Posterior vena cava (tissue), 2 donors: ENCODE data around the gene SEC11C. TPM values are rescaled to one million over a fixed set of nuclear protein-coding genes. Genes with fewer than 3 reads are reported as not detected.
A peak's percentile ranks its signal among the peaks of the same experiment; 100 is the strongest.

Source experiments
- DNase-seq: peaks from one replicate; pipeline ENCODE4 v3.0.0-alpha.2; 2020; ENCODE audit warnings: low spot score
- intact Hi-C, 2 donors: fragments of 100-400 bp; cut with DNase I; formaldehyde crosslinking; loops; one replicate each; pipeline versions ENCODE4 v1.14.1 to v1.14.2; 2022 to 2023
- long read RNA-seq, 2 donors: library from polyadenylated mRNA; unstranded; transcript quantifications; one replicate each; pipeline ENCODE4 v2.0.0, GENCODE V29; 2020 to 2021
- total RNA-seq, 2 donors: library from RNA; stranded (reverse); fragmentation: NEBNext Ultra II Directional; extraction: Animal tissue kit (Norgen Biotek cat#: 25700); gene quantifications; one replicate each; pipeline ENCODE4 v1.2.1, GENCODE V29; 2021
- donor health status: DM: yes; HTN: yes; CAD: no.
- donor health status: DM: yes; HTN: yes; CAD: no.

The SEC11C gene
- 10 to 100 TPM; 32.0 to 35.2 TPM for total RNA-seq
- long read RNA-seq, donor 1, transcript SEC11C-204 (6 exons, 1,202 nt), result major isoform, 7 of 11 reads
- long read RNA-seq, donor 1, partial matches to known transcripts, result 0 of 11 reads
- long read RNA-seq, donor 1, other reads (novel, unspliced or antisense), result 1 of 11 reads
- long read RNA-seq, donor 2, transcript SEC11C-204 (6 exons, 1,202 nt), result major isoform, 17 of 19 reads
- long read RNA-seq, donor 2, partial matches to known transcripts, result 0 of 19 reads
- long read RNA-seq, donor 2, other reads (novel, unspliced or antisense), result 1 of 19 reads

- intact Hi-C loops, result no loop called here
- DNase-seq, result peak; percentile 98
Measured at GRCh38 chr18:59139615-59140301, at the start of gene SEC11C. Gene SEC11C, plus strand, starts transcription at chr18:59139884. Its CDS starts 65 bp downstream, at chr18:59139949.

GRCh38 chr18:59090966-59091603 is 48.6 kb upstream of the SEC11C start:
- intact Hi-C loops, result no loop called here
- no peak for DNase-seq

GRCh38 chr18:59093668-59094067 is 46.0 kb upstream of the SEC11C start:
- intact Hi-C loops, result no loop called here
- no peak for DNase-seq

GRCh38 chr18:59094569-59094968 is 45.1 kb upstream of the SEC11C start:
- no peak for DNase-seq
- intact Hi-C loops, result no loop called here

- DNase-seq, result no peak
- intact Hi-C loops, result no loop called here
Measured at GRCh38 chr18:59096098-59096789, 43.4 kb upstream of the SEC11C start.

- intact Hi-C loops, result no loop called here
- DNase-seq, result no peak
Measured at GRCh38 chr18:59101830-59102414, 37.8 kb upstream of the SEC11C start.

GRCh38 chr18:59109375-59109774 is 30.3 kb upstream of the SEC11C start:
- intact Hi-C loops, result no loop called here
- DNase-seq, result no peak

GRCh38 chr18:59114160-59114559 is 25.5 kb upstream of the SEC11C start:
- intact Hi-C loops, result no loop called here
- DNase-seq, result no peak

GRCh38 chr18:59123588-59124369 is 15.9 kb upstream of the SEC11C start:
- intact Hi-C loops, result no loop called here
- no peak for DNase-seq

GRCh38 chr18:59124370-59124704 is 15.3 kb upstream of the SEC11C start:
- DNase-seq, result no peak
- intact Hi-C loops, result no loop called here

GRCh38 chr18:59127047-59127446 is 12.6 kb upstream of the SEC11C start:
- intact Hi-C loops, result loop anchor here in 1 of 2 donors (5.0 kb wide), 1 partner anchor 1135 kb away; no protein-coding TSS in a partner anchor
- no peak for DNase-seq

- intact Hi-C loops, result loop anchor here in 1 of 2 donors (5.0 kb wide), 1 partner anchor 1138 kb away; no protein-coding TSS in a partner anchor
Measured at GRCh38 chr18:59129951-59130703, 9.6 kb upstream of the SEC11C start.

GRCh38 chr18:59132810-59133465 is 6.7 kb upstream of the SEC11C start:
- DNase-seq, result no peak
- intact Hi-C loops, result no loop called here

More at GRCh38 chr18:59129951-59130703, 9.6 kb upstream of the SEC11C start:
- DNase-seq, result no peak

- intact Hi-C loops, result no loop called here
- peak; percentile 94 for DNase-seq
Measured at GRCh38 chr18:59139291-59139614, 431 bp upstream of the SEC11C start.

- no peak for DNase-seq
- intact Hi-C loops, result no loop called here
Measured at GRCh38 chr18:59140302-59140885, 710 bp downstream of the SEC11C start.

GRCh38 chr18:59141294-59142068 is 1.8 kb downstream of the SEC11C start:
- intact Hi-C loops, result no loop called here
- no peak for DNase-seq

- intact Hi-C loops, result no loop called here
- DNase-seq, result no peak
Measured at GRCh38 chr18:59142274-59142673, 2.6 kb downstream of the SEC11C start.
